ENCODE data around the gene TESPA1. TPM values are rescaled to one million over a fixed set of nuclear protein-coding genes. Genes with fewer than 3 reads are reported as not detected.

TESPA1 gene, protein sequence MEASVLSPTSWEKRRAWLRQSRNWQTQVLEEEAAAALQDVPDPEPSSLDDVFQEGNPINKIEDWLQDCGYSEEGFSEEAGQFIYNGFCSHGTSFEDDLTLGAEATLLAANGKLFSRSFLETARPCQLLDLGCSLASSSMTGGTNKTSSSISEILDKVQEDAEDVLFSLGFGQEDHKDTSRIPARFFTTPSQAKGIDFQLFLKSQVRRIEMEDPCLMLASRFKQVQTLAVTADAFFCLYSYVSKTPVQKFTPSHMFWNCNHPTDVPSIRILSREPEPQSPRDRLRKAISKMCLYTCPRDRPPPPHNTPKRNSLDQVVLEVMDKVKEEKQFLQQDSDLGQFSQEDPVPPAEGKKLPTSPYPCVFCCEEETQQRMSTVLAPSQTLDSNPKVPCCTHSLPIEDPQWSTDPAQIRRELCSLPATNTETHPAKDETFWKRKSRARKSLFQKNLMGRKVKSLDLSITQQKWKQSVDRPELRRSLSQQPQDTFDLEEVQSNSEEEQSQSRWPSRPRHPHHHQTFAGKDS
- polyA plus RNA-seq (ENCODE audit: insufficient read length) = 0.92 TPM

DNA sequence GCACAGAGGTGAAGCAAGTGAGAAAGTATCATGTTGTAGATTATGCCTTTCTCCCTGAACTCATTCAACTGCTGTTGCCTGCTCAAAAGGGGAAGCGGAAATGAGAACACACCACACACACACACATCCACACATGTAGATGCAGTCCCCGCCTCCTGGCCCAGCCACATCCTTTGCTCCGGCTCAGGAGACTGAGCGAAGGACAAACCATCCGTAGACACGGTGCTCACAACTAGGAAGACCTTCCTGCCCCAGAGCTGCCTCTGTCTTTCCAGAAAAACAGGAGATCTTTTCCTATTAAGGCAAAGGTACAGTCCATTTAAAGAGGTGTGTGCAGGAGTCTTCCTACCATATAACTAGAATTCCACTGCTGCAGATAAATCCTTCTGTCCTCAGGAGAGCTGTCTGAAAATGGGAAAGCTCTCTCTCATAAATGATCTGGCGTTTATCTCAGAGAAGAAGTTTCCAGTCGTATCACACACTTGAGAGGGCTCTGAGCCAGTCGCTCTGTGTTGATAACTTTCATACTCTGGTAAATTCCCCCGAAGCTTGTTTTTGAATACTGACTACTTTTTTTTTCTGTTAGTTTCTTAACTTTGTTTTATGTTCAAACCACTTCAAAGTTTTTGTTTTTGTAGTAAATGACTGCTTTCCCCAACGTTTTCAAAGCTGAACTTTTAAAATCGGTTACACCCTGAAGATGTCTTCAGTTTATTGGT lies at the start of gene TESPA1:
TESPA1 (minus strand) TSS at position 105 of the 719 bp plus-strand sequence. CDS start 10,200 bp downstream, outside the sequence.
- DNase-seq (ENCODE audit: low read depth) = peak; percentile 43

DNA sequence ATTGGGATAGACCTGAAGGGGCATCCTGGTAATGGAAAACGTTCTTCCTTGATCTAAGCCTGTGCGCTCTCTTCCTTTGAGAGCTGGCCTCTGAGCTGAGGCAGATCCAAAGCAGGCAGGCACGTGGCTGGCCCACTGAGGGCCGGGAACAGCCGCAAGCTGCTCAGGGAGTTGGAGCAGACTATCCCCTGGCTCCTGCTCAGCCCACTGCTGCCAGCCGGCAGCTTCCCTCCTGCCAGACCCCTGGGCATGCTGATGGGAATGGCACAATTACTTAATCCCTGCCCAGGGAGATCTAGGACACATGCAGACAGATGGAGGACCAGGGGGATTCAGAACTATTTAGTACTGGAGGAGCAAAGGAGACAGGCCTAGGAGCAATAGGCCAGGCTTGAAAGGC lies 49.7 kb upstream of the TESPA1 start:
- no peak for DNase-seq (ENCODE audit: low read depth)

DNA sequence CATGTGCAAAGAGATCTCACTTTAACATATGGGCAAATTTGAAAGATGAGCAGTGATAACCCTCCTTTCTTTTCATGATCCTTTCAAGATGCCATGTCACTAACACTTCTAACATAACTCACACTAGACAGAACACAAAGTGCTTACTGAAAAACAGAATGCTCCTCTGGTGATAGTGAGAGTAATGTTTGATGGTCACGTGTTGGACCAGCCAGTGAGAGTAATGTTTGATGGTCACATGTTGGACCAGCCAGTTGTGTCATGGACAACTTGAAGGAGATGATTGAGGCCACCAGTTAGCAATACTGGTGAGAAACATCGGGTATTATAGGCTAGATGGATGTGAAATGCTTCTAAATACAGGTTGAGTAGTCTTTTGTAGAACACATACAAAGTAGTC lies 40.9 kb upstream of the TESPA1 start:
- DNase-seq (ENCODE audit: low read depth) = no peak

DNA sequence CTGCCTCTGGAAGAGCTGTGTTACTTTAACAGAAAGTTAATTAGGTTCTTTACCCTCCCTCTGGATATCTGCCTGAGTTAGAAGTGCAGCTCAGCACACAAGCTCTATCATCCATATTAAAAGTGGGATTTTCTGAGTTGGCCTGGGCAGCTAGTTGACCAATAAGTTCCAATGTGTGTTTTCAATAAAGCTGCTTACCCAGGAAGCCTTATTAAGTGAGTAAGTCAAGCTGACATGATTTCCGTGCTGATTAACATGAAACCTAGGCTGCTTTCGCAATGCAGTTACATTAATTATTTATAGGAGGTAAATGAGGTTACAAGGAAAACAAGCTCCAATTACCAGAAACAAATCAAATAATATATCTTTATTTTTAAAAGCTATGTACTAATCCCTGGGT lies 40.0 kb upstream of the TESPA1 start:
- DNase-seq (ENCODE audit: low read depth) = no peak

DNA sequence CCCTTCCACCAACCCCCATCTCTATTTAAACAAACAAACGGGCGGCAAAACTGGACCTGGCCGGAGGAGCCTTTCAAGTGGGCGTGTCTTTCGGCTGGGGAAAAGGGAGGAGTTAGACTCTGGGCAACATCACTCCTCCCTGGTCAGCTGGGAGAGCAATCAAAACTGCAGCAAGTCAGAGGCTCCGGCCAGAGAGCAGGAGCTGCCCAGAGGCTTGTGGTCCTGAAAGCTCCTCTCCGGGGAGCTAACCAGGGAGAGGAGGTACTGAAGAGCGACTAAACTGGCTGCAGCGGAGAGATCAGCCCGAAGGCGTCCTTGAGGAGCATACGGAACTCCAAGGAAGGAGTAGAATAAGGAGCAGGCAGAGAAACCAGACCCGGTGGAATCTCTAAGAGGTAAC lies 35.2 kb upstream of the TESPA1 start, which contains the start of gene NEUROD4:
NEUROD4 (plus strand) TSS at position 191 of the 400 bp plus-strand sequence. CDS start 6,466 bp downstream, outside the sequence.
- DNase-seq (ENCODE audit: low read depth) = no peak

DNA sequence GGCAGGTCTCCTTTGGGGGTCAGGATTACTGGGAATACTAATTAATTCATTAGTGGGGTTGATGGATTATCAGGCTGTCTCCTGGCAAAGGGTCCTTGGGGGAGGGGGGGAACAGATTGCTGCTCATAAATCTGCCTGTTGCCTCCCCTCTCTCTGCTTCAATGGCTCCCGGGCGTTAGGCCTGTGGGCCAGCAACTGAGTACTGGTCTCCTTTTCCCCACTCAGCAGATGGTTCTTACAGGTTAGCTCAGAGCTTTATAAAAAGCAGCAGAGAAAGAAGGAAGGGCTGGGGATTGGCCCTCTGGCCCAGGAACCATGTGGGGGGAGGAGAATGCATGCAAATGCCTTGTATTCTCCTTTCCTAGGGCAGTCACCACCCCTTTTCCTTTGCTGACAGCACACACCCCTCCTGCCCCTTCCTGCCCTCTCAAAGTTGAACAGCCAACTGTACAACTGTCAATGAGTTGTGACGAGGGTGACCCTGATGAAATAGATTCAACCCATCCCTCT lies 32.9 kb upstream of the TESPA1 start:
- no peak for DNase-seq (ENCODE audit: low read depth)

DNA sequence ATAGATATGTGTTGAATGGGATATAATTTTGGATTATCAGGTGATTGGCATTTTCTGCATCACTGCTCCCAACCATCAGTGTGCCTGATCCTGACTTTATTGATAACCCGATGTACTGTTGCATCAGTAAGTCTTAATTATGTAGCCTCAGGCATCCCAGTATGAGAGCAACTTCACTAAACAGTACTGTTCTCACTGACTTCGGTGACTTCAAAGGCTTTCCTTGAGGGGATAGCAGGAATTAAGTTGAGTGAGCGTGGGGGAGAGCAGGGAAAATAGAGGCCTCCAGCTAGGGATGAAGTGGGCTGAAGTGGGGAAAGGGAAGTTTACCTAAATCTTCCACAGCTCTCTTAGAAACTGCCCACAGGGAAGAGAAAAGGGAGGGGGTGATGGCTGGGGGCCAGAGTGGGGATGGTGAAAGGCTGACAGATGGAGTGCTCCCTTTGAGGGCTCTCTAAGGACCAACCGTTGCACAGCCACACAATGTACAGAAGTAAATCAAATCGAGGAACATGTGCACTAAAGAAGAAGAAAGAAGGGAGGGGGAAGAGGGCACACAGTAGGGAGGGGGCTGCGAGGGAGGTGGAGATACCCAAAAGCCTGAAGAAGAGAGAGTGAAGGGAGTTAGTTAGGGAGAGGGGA lies 24.5 kb upstream of the TESPA1 start:
- no peak for DNase-seq (ENCODE audit: low read depth)

DNA sequence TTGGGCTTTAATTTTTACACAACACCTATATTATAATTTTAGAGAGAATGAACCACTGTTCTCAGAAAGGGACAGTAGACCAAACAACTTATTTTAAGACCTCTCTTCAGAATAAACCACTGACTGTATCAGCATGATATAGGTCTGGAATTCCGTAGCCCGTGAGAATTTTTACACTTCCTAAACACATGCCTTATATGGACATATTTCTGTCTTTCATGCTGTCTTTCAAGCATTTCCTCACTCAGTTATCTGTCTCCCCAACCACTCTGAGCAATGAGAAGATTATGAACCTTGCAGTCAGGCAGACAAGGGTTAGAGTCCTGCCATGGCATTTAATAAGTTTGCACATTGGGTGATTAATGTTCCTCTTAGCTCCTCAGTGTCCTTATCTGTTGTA lies 17.8 kb upstream of the TESPA1 start:
- DNase-seq (ENCODE audit: low read depth) = no peak

DNA sequence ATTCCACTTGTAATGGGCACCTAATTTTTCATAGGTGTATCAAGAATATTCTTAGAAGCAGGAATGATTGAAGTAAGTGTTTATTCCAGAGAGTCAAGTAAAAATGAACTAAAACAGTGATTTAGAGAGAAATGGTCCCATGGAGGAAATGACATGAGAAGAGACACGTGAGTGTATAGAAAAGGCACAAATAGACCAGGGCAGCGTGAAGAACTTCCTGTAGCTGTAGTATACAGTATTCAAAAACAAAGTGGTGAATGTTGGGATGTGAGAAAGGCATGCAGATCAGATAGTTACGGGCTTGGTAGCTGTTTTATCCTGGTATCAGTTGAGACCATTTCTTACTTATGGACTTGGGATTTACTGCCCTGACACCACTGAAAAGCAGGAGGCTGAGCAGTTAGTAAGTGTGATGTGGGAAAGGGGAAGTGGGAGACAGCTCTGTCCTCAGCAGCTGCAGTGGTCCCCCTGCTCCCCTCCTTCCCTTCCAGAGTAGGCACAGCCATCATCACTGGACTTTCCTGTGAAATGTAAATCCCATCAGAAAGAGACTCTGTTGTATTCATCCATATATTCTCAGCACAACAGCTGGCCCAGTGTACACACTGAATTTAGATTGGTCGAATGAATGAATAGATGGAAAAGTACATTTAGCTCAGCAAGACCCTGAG lies 16.8 kb upstream of the TESPA1 start:
- DNase-seq (ENCODE audit: low read depth) = no peak

DNA sequence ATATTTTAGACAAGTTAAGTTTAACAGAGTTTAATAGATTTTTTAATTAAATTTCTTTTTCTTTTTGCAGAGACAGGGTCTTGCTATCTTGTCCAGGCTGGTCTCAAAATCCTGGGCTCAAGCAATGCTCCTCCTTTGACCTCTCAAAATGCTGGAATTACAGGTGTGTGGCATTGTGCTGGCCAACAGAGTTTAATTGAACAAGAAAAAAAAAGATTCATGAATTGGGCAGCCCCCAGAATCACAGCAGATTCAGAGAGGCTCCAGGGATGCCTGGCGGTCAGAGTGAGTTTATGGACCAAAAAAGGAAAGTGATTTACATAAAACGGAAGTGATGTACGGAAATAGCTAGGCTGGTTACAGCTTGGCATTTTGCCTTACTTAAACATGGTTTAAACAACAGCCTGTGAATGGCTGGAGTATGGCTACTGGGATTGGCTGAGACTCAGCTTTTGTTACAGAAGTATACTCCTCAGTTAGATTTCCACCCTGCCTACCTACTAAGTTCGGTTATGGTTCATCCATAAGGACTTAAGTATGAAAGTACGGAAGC lies 14.5 kb upstream of the TESPA1 start:
- no peak for DNase-seq (ENCODE audit: low read depth)

DNA sequence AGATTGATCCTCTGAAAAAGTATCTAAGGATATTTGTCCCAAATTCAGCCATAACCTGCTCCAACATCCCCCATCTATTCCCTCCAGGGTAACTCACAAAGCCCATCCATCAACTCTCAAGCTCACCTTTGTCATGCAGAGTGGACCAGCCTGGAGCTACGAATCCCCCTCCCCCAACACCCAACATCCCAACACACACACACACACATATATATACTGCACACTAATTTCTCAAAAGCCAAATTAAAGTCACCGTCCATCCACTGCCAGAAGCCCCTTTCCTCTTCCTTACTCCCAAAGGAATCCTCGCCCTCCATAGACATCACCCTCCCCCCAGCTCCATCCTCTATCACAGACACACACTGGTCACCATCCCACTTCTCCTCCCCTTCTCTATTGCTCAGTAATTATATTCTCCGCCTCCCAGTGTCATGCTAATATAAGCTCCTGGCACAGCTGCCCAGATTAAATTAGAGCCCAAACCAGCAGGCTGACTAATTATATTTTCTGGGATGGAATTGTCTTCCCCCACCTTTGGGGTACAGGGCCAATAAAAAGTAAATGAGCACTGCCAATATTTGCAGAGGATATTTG lies 13.5 kb upstream of the TESPA1 start:
- no peak for DNase-seq (ENCODE audit: low read depth)

DNA sequence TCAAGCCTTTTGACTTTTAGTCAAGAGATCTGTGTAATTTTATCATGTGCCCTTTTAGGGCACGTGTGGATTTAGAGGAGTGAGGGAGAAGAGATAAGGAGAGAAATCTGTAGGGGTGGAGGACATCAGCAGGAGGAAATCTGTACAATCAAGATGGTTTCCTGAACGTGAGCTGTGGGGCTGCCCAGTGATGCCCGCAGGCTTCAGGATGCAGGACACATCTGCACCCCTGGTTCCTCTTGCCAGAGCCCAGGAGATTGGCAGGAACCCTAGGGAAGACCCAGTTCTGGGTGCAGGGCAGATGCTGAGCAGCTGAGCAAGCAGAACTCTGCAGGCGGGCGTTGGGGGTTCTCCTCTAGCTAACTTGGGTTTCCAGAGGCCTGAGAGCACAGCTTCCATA lies 11.6 kb upstream of the TESPA1 start:
- DNase-seq (ENCODE audit: low read depth) = no peak

DNA sequence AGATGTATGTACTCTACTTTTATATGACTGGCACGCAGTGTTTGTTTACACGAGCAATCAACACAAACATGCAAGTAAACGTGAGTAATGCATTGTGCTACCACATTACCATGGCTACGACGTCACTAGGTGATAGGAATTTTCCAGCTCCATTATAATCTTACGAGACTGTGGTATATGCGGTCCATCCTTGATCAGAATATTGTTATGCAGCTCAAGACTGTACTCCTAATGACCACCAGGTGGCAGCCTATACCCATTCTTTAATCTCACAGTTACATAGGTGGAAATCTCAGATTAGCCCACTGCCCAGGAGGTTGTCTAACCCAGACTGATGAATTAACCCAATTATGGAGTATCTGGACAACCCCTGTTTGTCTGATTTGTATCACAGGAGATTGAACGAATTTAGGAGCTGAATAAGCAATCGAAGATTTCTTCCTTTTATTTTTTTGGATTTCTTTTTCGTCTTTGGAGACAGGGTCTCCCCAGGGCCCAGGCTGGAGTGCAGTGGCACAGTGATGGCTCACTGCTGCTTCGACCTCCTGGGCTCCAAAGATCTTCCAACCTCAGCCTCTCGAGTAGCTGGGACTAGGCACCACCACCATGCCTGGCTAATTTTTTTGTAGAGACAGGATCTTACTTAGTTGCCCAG lies 8.7 kb upstream of the TESPA1 start:
- peak; percentile 47 for DNase-seq (ENCODE audit: low read depth)

DNA sequence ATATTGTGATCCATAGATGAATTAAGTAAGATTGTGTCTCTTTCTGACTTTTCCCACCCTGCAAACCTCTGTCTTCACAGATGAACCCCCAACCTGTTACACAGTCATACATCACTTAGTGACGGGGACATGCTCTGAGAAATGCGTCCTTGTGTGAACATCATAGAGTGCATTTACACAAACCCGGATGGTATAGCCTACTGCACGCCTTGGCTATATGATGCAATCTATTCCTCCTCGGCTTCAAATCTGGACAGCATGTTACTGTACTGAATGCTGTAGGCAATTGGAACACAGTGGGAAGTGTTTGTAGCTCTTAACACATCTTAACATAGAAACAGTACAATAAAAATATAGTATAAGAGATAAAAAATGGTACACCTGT lies 7.4 kb upstream of the TESPA1 start:
- no peak for DNase-seq (ENCODE audit: low read depth)

DNA sequence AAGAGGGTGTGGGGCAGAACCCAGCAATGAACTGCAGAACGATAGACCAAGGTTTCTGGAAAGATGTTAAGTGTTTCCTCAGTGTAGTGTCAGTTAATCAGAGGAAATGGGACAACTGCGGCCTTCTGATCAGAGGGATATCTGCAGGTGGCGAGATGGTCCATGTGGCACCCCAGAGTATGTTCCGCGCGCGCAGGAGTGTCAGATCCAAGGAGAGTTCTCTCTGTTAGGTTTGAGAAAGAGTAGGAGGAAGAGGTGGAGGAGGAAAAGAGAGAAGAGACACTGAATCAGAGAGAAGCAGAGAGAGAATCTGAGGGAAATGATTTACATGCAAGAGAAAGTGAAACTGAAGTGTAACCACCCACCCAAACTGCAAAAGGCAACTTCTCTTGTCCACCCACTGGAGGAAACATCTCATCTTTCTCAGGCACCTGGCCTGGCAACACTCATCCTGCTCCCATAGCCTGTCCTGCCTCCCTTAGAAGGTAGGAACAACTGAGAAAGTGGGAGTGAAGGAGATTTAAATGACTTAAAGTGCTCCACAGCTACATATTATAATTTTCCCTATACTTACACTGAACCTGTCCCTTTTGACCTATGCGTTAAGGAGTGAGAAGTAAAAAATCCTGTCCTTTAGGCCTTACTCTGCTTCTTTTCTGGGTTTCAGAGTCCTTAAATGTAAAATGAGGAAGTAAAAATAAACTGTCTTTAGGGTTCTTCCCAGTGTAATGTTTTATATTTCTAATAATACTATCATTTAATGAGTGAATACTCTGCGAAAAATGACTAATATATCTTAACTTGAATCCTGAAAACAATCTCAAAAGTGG lies 6.8 kb upstream of the TESPA1 start:
- no peak for DNase-seq (ENCODE audit: low read depth)

DNA sequence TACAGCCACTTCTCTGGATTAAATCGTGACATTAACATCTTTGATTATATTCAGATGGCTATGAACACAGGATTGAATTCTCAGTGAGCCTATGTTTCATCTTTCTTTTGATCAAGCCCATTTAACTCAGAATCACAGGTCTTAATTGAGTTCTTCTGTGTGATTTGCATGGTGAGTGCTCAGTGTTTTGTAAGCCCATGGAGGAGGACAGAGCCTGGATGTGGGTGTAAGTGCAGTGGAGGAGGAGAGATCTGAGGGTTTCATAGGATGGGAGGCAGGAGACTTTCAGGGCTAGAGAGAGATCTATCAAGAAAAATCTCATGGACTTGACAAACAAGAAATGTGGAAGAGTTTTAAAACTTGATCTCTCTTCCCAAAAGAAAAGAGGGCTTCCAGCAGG lies 5.3 kb upstream of the TESPA1 start:
- DNase-seq (ENCODE audit: low read depth) = no peak

DNA sequence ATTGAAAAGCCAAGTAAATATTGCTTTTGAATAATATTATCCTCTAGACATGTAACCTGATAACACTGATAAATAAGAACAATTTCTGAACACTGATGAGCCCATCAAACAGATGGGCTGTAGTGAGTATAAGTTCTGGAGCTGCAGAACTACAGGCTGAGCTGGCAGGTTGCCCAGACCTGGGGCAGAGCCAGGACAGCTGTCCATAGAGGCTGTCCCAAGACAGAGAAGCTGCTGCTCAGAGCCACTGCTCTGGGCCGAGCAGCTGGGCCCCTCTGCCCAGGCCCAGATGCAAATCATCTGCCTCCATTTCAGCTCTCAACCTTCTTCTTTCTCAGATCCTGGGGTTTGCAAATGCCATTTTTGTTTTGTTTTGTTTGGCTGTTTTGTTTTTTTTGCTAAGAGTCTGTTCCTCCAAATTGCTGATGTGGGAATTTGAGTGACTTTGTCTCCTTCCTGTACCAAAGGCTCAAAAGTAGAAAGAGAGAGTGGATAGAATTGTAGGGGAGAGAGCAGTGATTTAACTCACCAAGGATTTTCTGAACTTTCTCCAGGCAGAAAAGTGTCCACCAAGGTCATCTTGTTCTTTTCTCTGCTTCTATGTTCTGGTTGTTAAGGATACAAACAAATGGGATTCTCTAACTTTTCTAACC lies 4.0 kb upstream of the TESPA1 start:
- peak; percentile 62 for DNase-seq (ENCODE audit: low read depth)

DNA sequence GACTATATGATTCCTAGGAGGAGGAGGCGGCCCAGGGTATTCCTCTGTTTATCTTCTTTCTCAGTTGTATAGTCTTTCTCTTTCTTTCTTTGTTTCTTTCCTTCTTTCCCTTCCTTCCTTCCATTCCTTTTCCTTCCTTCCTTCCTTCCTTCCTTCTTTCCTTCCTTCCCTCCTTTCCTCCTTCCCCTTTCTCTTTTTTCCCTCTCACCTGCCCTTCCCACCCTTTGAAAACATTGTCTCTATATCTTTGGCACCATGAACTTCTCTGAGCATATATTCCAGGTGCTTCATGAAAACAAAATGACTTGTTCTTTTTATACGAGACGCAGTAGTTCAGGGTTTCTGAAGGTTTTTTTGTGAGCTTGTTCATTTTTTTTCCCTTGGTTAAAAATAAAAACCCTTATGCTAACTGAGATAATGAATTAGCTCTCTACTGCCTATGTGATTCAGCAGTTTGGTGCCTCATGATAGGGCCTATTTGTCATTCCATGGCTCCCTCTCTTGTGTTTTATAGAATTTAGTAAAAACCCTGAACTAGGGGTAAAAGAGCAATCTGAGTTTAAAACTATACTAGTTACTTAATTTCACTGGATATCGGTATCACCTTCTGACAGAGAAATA lies 3.2 kb upstream of the TESPA1 start:
- no peak for DNase-seq (ENCODE audit: low read depth)
